ENCODE measurements around the gene ELOVL5.

Gene ELOVL5

GRCh38 chr6:53333439-53334408 is 15.0 kb downstream of the ELOVL5 start:
- Histone ChIP-seq H3K4me3 (ENCODE audit: low read depth in 1 of 5, low read length in 5 of 5) (no peak overlapping the region), H3K27me3 (ENCODE audit: control insufficient read depth in 5 of 5, insufficient read depth in 4 of 5, low read length in 5 of 5) (no peaks in the 10 kb centered on the region), H3K9me3 (ENCODE audit: control insufficient read depth in 5 of 5, low read length in 5 of 5) (no peaks in the 10 kb centered on the region), H3K36me3 (ENCODE audit: control insufficient read depth in 5 of 5, insufficient read depth in 5 of 5, low read length in 5 of 5) (peaks cover 0 to 17% (median 10%) of the 10 kb centered on the region in 5 donors), H3K27ac (ENCODE audit: low read depth, low read length) (no peak overlapping the region), H3K9ac (ENCODE audit: low read length in 5 of 5) (no peak overlapping the region), H3K4me1 (ENCODE audit: control insufficient read depth in 5 of 5, insufficient read depth in 5 of 5, low read length in 5 of 5) (peaks cover 4 to 50% (median 44%) of the 10 kb centered on the region in 5 donors)

- Histone ChIP-seq H3K27ac (ENCODE audit: low read depth, low read length) (no peak overlapping the region), H3K27me3 (ENCODE audit: control insufficient read depth in 5 of 5, insufficient read depth in 4 of 5, low read length in 5 of 5) (no peaks in the 10 kb centered on the region), H3K4me1 (ENCODE audit: control insufficient read depth in 5 of 5, insufficient read depth in 5 of 5, low read length in 5 of 5) (peaks cover 9 to 47% (median 40%) of the 10 kb centered on the region in 5 donors)
Observed at GRCh38 chr6:53331678-53332077, 17.1 kb downstream of the ELOVL5 start.

GRCh38 chr6:53330137-53330536 is 18.6 kb downstream of the ELOVL5 start:
- no peak overlapping the region for H3K4me3 ChIP-seq (ENCODE audit: low read depth in 1 of 5, low read length in 5 of 5)
- H3K27me3 ChIP-seq (ENCODE audit: control insufficient read depth in 5 of 5, insufficient read depth in 4 of 5, low read length in 5 of 5), result no peaks in the 10 kb centered on the region
- no peak overlapping the region for H3K9ac ChIP-seq (ENCODE audit: low read length in 5 of 5)
- no peaks in the 10 kb centered on the region for H3K9me3 ChIP-seq (ENCODE audit: control insufficient read depth in 5 of 5, low read length in 5 of 5)
- no peak overlapping the region for H3K27ac ChIP-seq (ENCODE audit: low read depth, low read length)
- peaks cover 5 to 47% (median 37%) of the 10 kb centered on the region in 5 donors for H3K4me1 ChIP-seq (ENCODE audit: control insufficient read depth in 5 of 5, insufficient read depth in 5 of 5, low read length in 5 of 5)
- H3K36me3 ChIP-seq (ENCODE audit: control insufficient read depth in 5 of 5, insufficient read depth in 5 of 5, low read length in 5 of 5), result peaks cover 0 to 4% (median 0%) of the 10 kb centered on the region in 5 donors

More at GRCh38 chr6:53331678-53332077, 17.1 kb downstream of the ELOVL5 start:
- H3K4me3 ChIP-seq (ENCODE audit: low read depth in 1 of 5, low read length in 5 of 5), result no peak overlapping the region
- H3K9me3 ChIP-seq (ENCODE audit: control insufficient read depth in 5 of 5, low read length in 5 of 5), result no peaks in the 10 kb centered on the region
- H3K36me3 ChIP-seq (ENCODE audit: control insufficient read depth in 5 of 5, insufficient read depth in 5 of 5, low read length in 5 of 5), result peaks cover 0 to 6% (median 0%) of the 10 kb centered on the region in 5 donors
- no peak overlapping the region for H3K9ac ChIP-seq (ENCODE audit: low read length in 5 of 5)

- H3K27ac ChIP-seq (ENCODE audit: low read depth, low read length), result peak overlapping the region; percentile 91
- H3K4me3 ChIP-seq (ENCODE audit: low read depth in 1 of 5, low read length in 5 of 5), result no peak overlapping the region
- no peaks in the 10 kb centered on the region for H3K27me3 ChIP-seq (ENCODE audit: control insufficient read depth in 5 of 5, insufficient read depth in 4 of 5, low read length in 5 of 5)
- H3K9ac ChIP-seq (ENCODE audit: low read length in 5 of 5), result peak overlapping the region in 2 of 5 donors; percentile 4 to 15
- peaks cover 5 to 34% (median 27%) of the 10 kb centered on the region in 5 donors for H3K4me1 ChIP-seq (ENCODE audit: control insufficient read depth in 5 of 5, insufficient read depth in 5 of 5, low read length in 5 of 5)
- H3K9me3 ChIP-seq (ENCODE audit: control insufficient read depth in 5 of 5, low read length in 5 of 5), result no peaks in the 10 kb centered on the region
- peaks cover 0 to 4% (median 0%) of the 10 kb centered on the region in 5 donors for H3K36me3 ChIP-seq (ENCODE audit: control insufficient read depth in 5 of 5, insufficient read depth in 5 of 5, low read length in 5 of 5)
Observed at GRCh38 chr6:53328375-53328774, 20.4 kb downstream of the ELOVL5 start.

GRCh38 chr6:53327017-53327395 is 21.7 kb downstream of the ELOVL5 start:
- H3K36me3 ChIP-seq (ENCODE audit: control insufficient read depth in 5 of 5, insufficient read depth in 5 of 5, low read length in 5 of 5), result peaks cover 0 to 4% (median 0%) of the 10 kb centered on the region in 5 donors
- peak overlapping the region in 1 of 5 donors; percentile 21 for H3K4me3 ChIP-seq (ENCODE audit: low read depth in 1 of 5, low read length in 5 of 5)
- H3K9ac ChIP-seq (ENCODE audit: low read length in 5 of 5), result peak overlapping the region in 2 of 5 donors; percentile 14 to 52
- no peaks in the 10 kb centered on the region for H3K9me3 ChIP-seq (ENCODE audit: control insufficient read depth in 5 of 5, low read length in 5 of 5)
- no peaks in the 10 kb centered on the region for H3K27me3 ChIP-seq (ENCODE audit: control insufficient read depth in 5 of 5, insufficient read depth in 4 of 5, low read length in 5 of 5)
- H3K27ac ChIP-seq (ENCODE audit: low read depth, low read length), result peak overlapping the region; percentile 91
- H3K4me1 ChIP-seq (ENCODE audit: control insufficient read depth in 5 of 5, insufficient read depth in 5 of 5, low read length in 5 of 5), result peaks cover 8 to 42% (median 34%) of the 10 kb centered on the region in 5 donors

GRCh38 chr6:53326372-53327016 is 22.3 kb downstream of the ELOVL5 start:
- peak overlapping the region in 1 of 5 donors; percentile 21 for H3K4me3 ChIP-seq (ENCODE audit: low read depth in 1 of 5, low read length in 5 of 5)

GRCh38 chr6:53325785-53326184 is 23.0 kb downstream of the ELOVL5 start:
- Histone ChIP-seq H3K27me3 (ENCODE audit: control insufficient read depth in 5 of 5, insufficient read depth in 4 of 5, low read length in 5 of 5) (no peaks in the 10 kb centered on the region), H3K9ac (ENCODE audit: low read length in 5 of 5) (no peak overlapping the region), H3K36me3 (ENCODE audit: control insufficient read depth in 5 of 5, insufficient read depth in 5 of 5, low read length in 5 of 5) (no peaks in the 10 kb centered on the region), H3K9me3 (ENCODE audit: control insufficient read depth in 5 of 5, low read length in 5 of 5) (no peaks in the 10 kb centered on the region), H3K4me3 (ENCODE audit: low read depth in 1 of 5, low read length in 5 of 5) (no peak overlapping the region), H3K27ac (ENCODE audit: low read depth, low read length) (peak overlapping the region; percentile 91), H3K4me1 (ENCODE audit: control insufficient read depth in 5 of 5, insufficient read depth in 5 of 5, low read length in 5 of 5) (peaks cover 8 to 54% (median 47%) of the 10 kb centered on the region in 5 donors)

More at GRCh38 chr6:53326372-53327016, 22.3 kb downstream of the ELOVL5 start:
- Histone ChIP-seq H3K9me3 (ENCODE audit: control insufficient read depth in 5 of 5, low read length in 5 of 5) (no peaks in the 10 kb centered on the region), H3K27me3 (ENCODE audit: control insufficient read depth in 5 of 5, insufficient read depth in 4 of 5, low read length in 5 of 5) (no peaks in the 10 kb centered on the region), H3K27ac (ENCODE audit: low read depth, low read length) (peak overlapping the region; percentile 91), H3K36me3 (ENCODE audit: control insufficient read depth in 5 of 5, insufficient read depth in 5 of 5, low read length in 5 of 5) (no peaks in the 10 kb centered on the region), H3K4me1 (ENCODE audit: control insufficient read depth in 5 of 5, insufficient read depth in 5 of 5, low read length in 5 of 5) (peaks cover 8 to 47% (median 40%) of the 10 kb centered on the region in 5 donors), H3K9ac (ENCODE audit: low read length in 5 of 5) (peak overlapping the region in 2 of 5 donors; percentile 14 to 52)

- H3K36me3 ChIP-seq (ENCODE audit: control insufficient read depth in 5 of 5, insufficient read depth in 5 of 5, low read length in 5 of 5), result no peaks in the 10 kb centered on the region
- H3K27ac ChIP-seq (ENCODE audit: low read depth, low read length), result peak overlapping the region; percentile 91
- H3K27me3 ChIP-seq (ENCODE audit: control insufficient read depth in 5 of 5, insufficient read depth in 4 of 5, low read length in 5 of 5), result no peaks in the 10 kb centered on the region
- H3K4me1 ChIP-seq (ENCODE audit: control insufficient read depth in 5 of 5, insufficient read depth in 5 of 5, low read length in 5 of 5), result peaks cover 8 to 50% (median 47%) of the 10 kb centered on the region in 5 donors
- no peaks in the 10 kb centered on the region for H3K9me3 ChIP-seq (ENCODE audit: control insufficient read depth in 5 of 5, low read length in 5 of 5)
- H3K4me3 ChIP-seq (ENCODE audit: low read depth in 1 of 5, low read length in 5 of 5), result no peak overlapping the region
- H3K9ac ChIP-seq (ENCODE audit: low read length in 5 of 5), result peak overlapping the region in 3 of 5 donors; percentile 0 to 75 (median 71)
Observed at GRCh38 chr6:53322188-53323029, 26.3 kb downstream of the ELOVL5 start.

GRCh38 chr6:53321701-53322100 is 27.0 kb downstream of the ELOVL5 start:
- Histone ChIP-seq H3K9ac (ENCODE audit: low read length in 5 of 5) (peak overlapping the region in 3 of 5 donors; percentile 53 to 75 (median 71)), H3K27ac (ENCODE audit: low read depth, low read length) (peak overlapping the region; percentile 91), H3K4me1 (ENCODE audit: control insufficient read depth in 5 of 5, insufficient read depth in 5 of 5, low read length in 5 of 5) (peaks cover 4 to 43% (median 40%) of the 10 kb centered on the region in 5 donors), H3K9me3 (ENCODE audit: control insufficient read depth in 5 of 5, low read length in 5 of 5) (no peaks in the 10 kb centered on the region), H3K27me3 (ENCODE audit: control insufficient read depth in 5 of 5, insufficient read depth in 4 of 5, low read length in 5 of 5) (no peaks in the 10 kb centered on the region), H3K4me3 (ENCODE audit: low read depth in 1 of 5, low read length in 5 of 5) (no peak overlapping the region), H3K36me3 (ENCODE audit: control insufficient read depth in 5 of 5, insufficient read depth in 5 of 5, low read length in 5 of 5) (no peaks in the 10 kb centered on the region)

Measured in subcutaneous abdominal adipose tissue (tissue), 5 donors.